ENCODE measurements around the gene IGHMBP2.
"Not testable (repeated sequence)": the region's sequence is repeated elsewhere in the genome, so short reads cannot be mapped to it uniquely, and the experiment has no call there.

Gene IGHMBP2

DNA sequence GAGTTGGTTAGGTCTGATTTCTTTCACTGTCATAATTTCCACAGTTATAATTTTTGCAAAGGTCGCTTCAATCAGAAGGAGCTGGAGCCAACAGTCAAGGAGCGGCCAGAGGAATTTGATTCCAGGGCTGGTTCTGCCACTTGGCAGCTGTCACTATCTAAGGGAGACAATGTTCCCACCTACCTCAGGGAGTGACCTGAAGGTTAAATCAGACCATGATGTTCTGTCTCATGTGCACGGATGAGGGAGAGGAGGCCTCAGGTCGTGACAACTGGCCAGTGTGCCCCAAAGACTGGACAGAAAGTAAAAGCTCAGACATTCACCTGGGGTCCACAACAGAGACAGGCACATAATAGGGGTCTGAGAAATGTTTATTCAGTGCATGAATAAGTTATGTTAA, 69.5 kb downstream of the IGHMBP2 start:
- H3K4me3 ChIP-seq (ENCODE audit: low read depth, low read length), result no peak overlapping the region
- TF ChIP-seq ZFP3 (tag by site-specific recombination; IDR thresholded peaks at IDR 0.05; ENCODE audit: low read depth) (no peak), ZNF76 (tag by site-specific recombination; IDR thresholded peaks at IDR 0.05; ENCODE audit: borderline replicate concordance, low read depth) (no peak), ZNF449 (tag by site-specific recombination; IDR thresholded peaks at IDR 0.05) (no peak), HOXD13 (CRISPR knock-in tag; IDR thresholded peaks at IDR 0.05; ENCODE audit: borderline replicate concordance) (no peak), MEIS1 (CRISPR knock-in tag; IDR thresholded peaks at IDR 0.05; ENCODE audit: borderline replicate concordance) (no peak), MZF1 (tag by site-specific recombination; IDR thresholded peaks at IDR 0.05; ENCODE audit: borderline replicate concordance) (no peak), KLF8 (tag by site-specific recombination; IDR thresholded peaks at IDR 0.05) (no peak), ZNF174 (tag by site-specific recombination; IDR thresholded peaks at IDR 0.05) (no peak), ZNF24 (tag by site-specific recombination; IDR thresholded peaks at IDR 0.05) (no peak), ZNF121 (tag by site-specific recombination; IDR thresholded peaks at IDR 0.05) (no peak), ZNF571 (tag by site-specific recombination; IDR thresholded peaks at IDR 0.05) (no peak), ZFP37 (tag by site-specific recombination; IDR thresholded peaks at IDR 0.05) (no peak), ZNF521 (tag by site-specific recombination; IDR thresholded peaks at IDR 0.05) (no peak), ZBTB48 (tag by site-specific recombination; IDR thresholded peaks at IDR 0.05) (no peak), AEBP2 (tag by site-specific recombination; IDR thresholded peaks at IDR 0.05; ENCODE audit: borderline replicate concordance) (no peak), ZNF777 (tag by site-specific recombination; IDR thresholded peaks at IDR 0.05; ENCODE audit: borderline replicate concordance) (no peak), ZNF558 (tag by site-specific recombination; IDR thresholded peaks at IDR 0.05) (no peak), ZNF596 (tag by site-specific recombination; IDR thresholded peaks at IDR 0.05) (no peak), ZNF645 (tag by site-specific recombination; IDR thresholded peaks at IDR 0.05) (no peak)
- TF ChIP-seq, protein P1, sequence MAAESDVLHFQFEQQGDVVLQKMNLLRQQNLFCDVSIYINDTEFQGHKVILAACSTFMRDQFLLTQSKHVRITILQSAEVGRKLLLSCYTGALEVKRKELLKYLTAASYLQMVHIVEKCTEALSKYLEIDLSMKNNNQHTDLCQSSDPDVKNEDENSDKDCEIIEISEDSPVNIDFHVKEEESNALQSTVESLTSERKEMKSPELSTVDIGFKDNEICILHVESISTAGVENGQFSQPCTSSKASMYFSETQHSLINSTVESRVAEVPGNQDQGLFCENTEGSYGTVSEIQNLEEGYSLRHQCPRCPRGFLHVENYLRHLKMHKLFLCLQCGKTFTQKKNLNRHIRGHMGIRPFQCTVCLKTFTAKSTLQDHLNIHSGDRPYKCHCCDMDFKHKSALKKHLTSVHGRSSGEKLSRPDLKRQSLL (tag by site-specific recombination; IDR thresholded peaks at IDR 0.05), result no peak
- POLR2A ChIA-PET, result no interaction called here
- H3K27ac ChIP-seq (ENCODE audit: extremely low read depth, low read depth, low read length), result no peak overlapping the region
- CTCF ChIA-PET, result interaction anchor here (0.6 to 0.7 kb wide), 3 partner anchors 41 to 1201 kb away, joined by 3 to 4 read pairs (median 3); no protein-coding TSS in a partner anchor
- H3K4me1 ChIP-seq (ENCODE audit: control insufficient read depth, insufficient read depth, low read length), result no peaks in the 10 kb centered on the region
- H3K36me3 ChIP-seq (ENCODE audit: control insufficient read depth in 2 of 2, insufficient read depth in 1 of 2, low read length in 2 of 2), result no peaks in the 10 kb centered on the region
- no peaks in the 10 kb centered on the region for H3K9me3 ChIP-seq (ENCODE audit: control insufficient read depth, insufficient read depth, low read depth, low read length)

DNA sequence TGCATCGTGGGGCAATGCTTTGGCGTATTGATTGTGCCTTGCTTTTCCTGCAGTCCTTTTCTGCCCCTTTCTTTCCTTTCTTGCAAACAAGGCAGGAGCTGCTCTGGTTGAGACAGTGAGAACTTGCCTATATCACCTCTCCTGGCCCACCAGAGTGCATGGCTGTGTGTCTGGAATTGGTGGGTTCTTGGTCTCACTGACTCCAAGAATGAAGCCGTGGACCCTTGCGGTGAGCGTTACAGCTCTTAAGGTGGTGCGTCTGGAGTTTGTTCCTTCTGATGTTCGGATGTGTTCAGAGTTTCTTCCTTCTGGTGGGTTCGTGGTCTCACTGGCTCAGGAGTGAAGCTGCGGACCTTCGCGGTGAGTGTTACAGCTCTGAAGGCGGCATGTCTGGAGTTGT, 70.0 kb downstream of the IGHMBP2 start:
- POLR2A ChIA-PET; H3K4me1 ChIP-seq (ENCODE audit: control insufficient read depth, insufficient read depth, low read length); H3K36me3 ChIP-seq (ENCODE audit: control insufficient read depth in 2 of 2, insufficient read depth in 1 of 2, low read length in 2 of 2); H3K27ac ChIP-seq (ENCODE audit: extremely low read depth, low read depth, low read length); CTCF ChIA-PET; H3K9me3 ChIP-seq (ENCODE audit: control insufficient read depth, insufficient read depth, low read depth, low read length); H3K4me3 ChIP-seq (ENCODE audit: low read depth, low read length): not testable (repeated sequence)
